GM12878 (cell line): Measurements from ENCODE around the gene MYOC. TPM values are rescaled to one million over a fixed set of nuclear protein-coding genes. Genes with fewer than 3 reads are reported as not detected.

Source experiments
- ATAC-seq: fragments of 200-7000 bp; cut with Tn5 transposase; 3 replicates; pipeline ENCODE4 v1.9.1; 2020; ENCODE audit warnings: mild to moderate bottlenecking, moderate library complexity
- BruUV-seq: library from RNA; stranded (reverse); fragments of 400-500 nt; replicated peaks from 2 replicates; lab custom pipeline; 2021; lab: Mats Ljungman, UMichigan
- CTCF ChIA-PET: fragments of 300-600 bp; sonication (Branson Sonifier 250); formaldehyde crosslinking; extraction: SDS; loops from one replicate; lab custom pipeline; 2021; ENCODE audit warnings: inconsistent platforms; lab: Yijun Ruan, JAX
- POLR2A ChIA-PET: fragments of 350-600 bp; formaldehyde crosslinking; extraction: SDS; loops from one replicate; lab custom pipeline; 2021; ENCODE audit warnings: inconsistent platforms; lab: Charles Lee
- RAD21 ChIA-PET: fragments of 300-600 bp; sonication (Branson Sonifier 250); formaldehyde crosslinking; loops from one replicate; lab custom pipeline; 2023; ENCODE audit warnings: antibody characterized with exemption; ENCODE audit not compliant: unreplicated experiment; lab: Charles Lee
- SMC1A ChIA-PET: fragments of 300-600 bp; sonication (Branson Sonifier 250); formaldehyde crosslinking; loops from one replicate; lab custom pipeline; 2023; ENCODE audit not compliant: unreplicated experiment, uncharacterized antibody; lab: Charles Lee
- DNase-seq: peaks from one replicate; pipeline ENCODE4 v3.0.0-alpha.2; 2011; ENCODE audit warnings: low read depth, low spot score
- FAIRE-seq: peaks from 3 replicates; lab custom pipeline; 2011; peaks lifted over from hg19 to GRCh38; lab: Jason Lieb, UNC
- H2AFZ ChIP-seq: 2 replicates; pipeline ENCODE4 v1.6.0; 2011; ENCODE audit warnings: low read depth, low read length, control low read depth; ENCODE audit not compliant: control insufficient read depth
- H3K27ac ChIP-seq: 2 replicates; pipeline ENCODE4 v1.5.1; 2011; ENCODE audit warnings: control low read depth; ENCODE audit not compliant: control insufficient read depth, insufficient read depth
- H3K27me3 ChIP-seq, 2 experiments: replicated peaks in 1 of 2; 2 replicates each; pipeline versions ENCODE4 v1.6.0 to v1.6.1; 2011; ENCODE audit warnings: low read length in 1 of 2; ENCODE audit not compliant: control insufficient read depth in 2 of 2, insufficient read depth in 2 of 2
- H3K36me3 ChIP-seq, 2 experiments: 2 replicates each; pipeline ENCODE4 v1.5.1; 2011; ENCODE audit warnings: low read length in 1 of 2; ENCODE audit not compliant: control insufficient read depth in 2 of 2, insufficient read depth in 2 of 2
- H3K4me1 ChIP-seq: 2 replicates; pipeline ENCODE4 v1.6.1; 2011; ENCODE audit warnings: mild to moderate bottlenecking, low read length, moderate library complexity, mixed read lengths; ENCODE audit not compliant: control insufficient read depth, insufficient read depth
- H3K4me2 ChIP-seq: 2 replicates; pipeline ENCODE4 v1.6.0; 2011; ENCODE audit warnings: control low read depth; ENCODE audit not compliant: control insufficient read depth, insufficient read depth
- H3K4me3 ChIP-seq: fragments of 200-600 bp; sonication (generic); 2 replicates; pipeline ENCODE4 v1.5.1; 2016
- H3K79me2 ChIP-seq: 2 replicates; pipeline ENCODE4 v1.6.0; 2011; ENCODE audit warnings: low read length; ENCODE audit not compliant: control insufficient read depth, insufficient read depth
- H3K9ac ChIP-seq: 2 replicates; pipeline ENCODE4 v1.8.0; 2011; ENCODE audit warnings: low read length, control low read depth, mixed read lengths; ENCODE audit not compliant: control insufficient read depth, insufficient read depth
- H3K9me3 ChIP-seq: replicated peaks from 3 replicates; pipeline ENCODE4 v1.5.1; 2011; ENCODE audit warnings: mild to moderate bottlenecking, low read length; ENCODE audit not compliant: control insufficient read depth, insufficient read depth
- H4K20me1 ChIP-seq: 2 replicates; pipeline ENCODE4 v1.6.0; 2011; ENCODE audit not compliant: control insufficient read depth, insufficient read depth
- ASH2L ChIP-seq: fragments of 300-600, 200-600 bp; sonication (generic); IDR thresholded peaks from 2 replicates; pipeline ENCODE4 v1.6.1; 2017; ENCODE audit warnings: low read depth, mild to moderate bottlenecking, borderline replicate concordance
- EP300 ChIP-seq, 2 experiments: fragments of 150-350 bp in 1 of 2; IDR thresholded peaks; 2 replicates each; pipeline ENCODE4 v1.6.1; 2011 to 2012; ENCODE audit warnings: low read depth in 2 of 2, low read length in 2 of 2, borderline replicate concordance in 1 of 2, improper control_type of control experiment in 1 of 2, inconsistent platforms in 1 of 2; ENCODE audit not compliant: control insufficient read depth in 1 of 2
- HDAC6 ChIP-seq: fragments of 200-600 bp; sonication (generic); IDR thresholded peaks from one replicate; pipeline ENCODE4 v1.8.0; 2017; ENCODE audit warnings: antibody characterized with exemption; ENCODE audit not compliant: unreplicated experiment
- JUNB ChIP-seq: IDR thresholded peaks from 2 replicates; pipeline ENCODE4 v1.6.1; 2016; ENCODE audit warnings: antibody characterized with exemption, mild to moderate bottlenecking
- JUND ChIP-seq: IDR thresholded peaks from 2 replicates; pipeline ENCODE4 v1.6.1; 2012; ENCODE audit warnings: low read depth, mild to moderate bottlenecking, low read length, improper control_type of control experiment, moderate library complexity
- KDM1A ChIP-seq: fragments of 200-600 bp; sonication (generic); IDR thresholded peaks from 2 replicates; pipeline ENCODE4 v1.6.1; 2016; ENCODE audit warnings: borderline replicate concordance
- MXI1 ChIP-seq: fragments of 150-350 bp; IDR thresholded peaks from 2 replicates; pipeline ENCODE4 v1.6.1; 2011; ENCODE audit warnings: low read depth, mild to moderate bottlenecking, inconsistent platforms, low read length, improper control_type of control experiment
- NFXL1 ChIP-seq: fragments of 450-650 bp; IDR thresholded peaks from 2 replicates; pipeline ENCODE4 v1.6.1; 2017; ENCODE audit warnings: antibody characterized with exemption, mild to moderate bottlenecking, borderline replicate concordance
- RB1 ChIP-seq: fragments of 450-650 bp; formaldehyde crosslinking; IDR thresholded peaks from 2 replicates; pipeline ENCODE4 v1.6.1; 2017; ENCODE audit warnings: mild to moderate bottlenecking, borderline replicate concordance
- SREBF1 ChIP-seq: IDR thresholded peaks from 2 replicates; pipeline ENCODE4 v1.6.1; 2012; ENCODE audit warnings: mild to moderate bottlenecking, low read length
- ZBED1 ChIP-seq: IDR thresholded peaks from 2 replicates; pipeline ENCODE4 v1.6.1; 2016; ENCODE audit warnings: borderline replicate concordance
- WGBS: methylation state at CpG from one replicate; pipeline ENCODE4 v1.1.6; 2016; ENCODE audit warnings: low lambda C conversion rate; ENCODE audit not compliant: insufficient replicate concordance, insufficient coverage; ENCODE audit errors: missing lambda C conversion rate; 5-methylcytosine and 5-hydroxymethylcytosine counted together
- in situ Hi-C: fragments of 300-500 bp; cut with MboI; formaldehyde crosslinking; loops from 9 replicates; pipeline ENCODE4 v1.14.3; 2018; ENCODE audit warnings: mixed read lengths
- intact Hi-C: fragments of 100-400 bp; cut with micrococcal nuclease; formaldehyde crosslinking; loops from one replicate; pipeline ENCODE4 v1.14.2; 2022; ENCODE audit not compliant: unreplicated experiment
- polyA plus RNA-seq, 11 experiments: library from polyadenylated mRNA; depleted of rRNA in 4 of 11; unstranded in 6 of 11; stranded (reverse) in 5 of 11; fragments of >200 nt; fragmentation: Nextera tagmentation in 4 of 11; fragmentation: Illumina TruSeq in 1 of 11; extraction: Ambion mirVana in 4 of 11; extraction: Trizol in 1 of 11; gene quantifications; 1 replicate in 1 of 11; 2 replicates in 10 of 11; pipeline versions ENCODE4 v1.2.1 to v1.2.3, GENCODE V29; 2011 to 2016; ENCODE audit warnings: inconsistent platforms in 2 of 11, missing spikeins in 2 of 11, low read depth in 1 of 11
- total RNA-seq, 4 experiments: library from RNA; depleted of rRNA in 3 of 4; stranded (reverse); fragments of >200 nt in 3 of 4; fragmentation: Illumina TruSeq in 1 of 4; extraction: Trizol in 1 of 4; gene quantifications; 2 replicates each; pipeline versions ENCODE4 v1.2.1 to v1.2.3, GENCODE V29; 2013 to 2021
- TF ChIP-seq, protein P1 (sequence below): IDR thresholded peaks from 2 replicates; pipeline ENCODE4 v1.6.1; 2011; ENCODE audit warnings: borderline replicate concordance, low read depth, mild to moderate bottlenecking, moderate library complexity, mixed read lengths, low read length; ENCODE audit not compliant: insufficient read depth; ENCODE audit errors: extremely low read length
- TF ChIP-seq, protein P2 (sequence below): fragments of 450-650 bp; IDR thresholded peaks from 2 replicates; pipeline ENCODE4 v1.6.1; 2017; ENCODE audit warnings: mild to moderate bottlenecking, low read depth, inconsistent platforms; ENCODE audit not compliant: poor library complexity, severe bottlenecking

The MYOC gene
- total and polyA plus RNA-seq, 10 of the 15 experiments (the other 5 are each of a cell fraction or from before 2014, with no cell fraction given), result not detected

DNA sequence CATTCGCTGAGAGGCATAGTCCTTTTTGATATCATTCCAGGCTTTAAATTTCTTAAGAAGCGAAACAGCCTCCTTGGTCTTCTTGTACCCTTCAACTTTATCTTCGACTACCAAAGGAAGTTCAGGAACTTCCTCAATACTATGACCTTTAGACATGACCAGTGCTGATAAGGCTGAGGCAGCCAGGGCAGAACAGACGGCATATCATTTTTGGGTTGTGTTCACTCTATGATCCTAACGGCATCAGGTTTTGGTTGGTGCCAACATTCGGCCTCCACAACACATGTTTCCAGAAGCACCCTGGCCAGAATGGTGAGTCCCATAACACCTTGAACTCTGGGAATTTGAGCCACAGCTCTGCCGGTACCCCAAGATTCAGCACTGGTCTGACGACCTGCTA, 31.4 kb upstream of the MYOC start:
- no peak overlapping the region for H3K4me3 ChIP-seq
- ChIA-PET RAD21 (no interaction called here), CTCF (no interaction called here), POLR2A (no interaction called here), SMC1A (interaction anchor here (0.7 kb wide), 1 partner anchor 54 kb away, joined by 3 read pairs; no protein-coding TSS in a partner anchor)
- DNase-seq, result no peak
- WGBS, result 59% methylated on average over 8 of the region's 8 CpGs
- in situ Hi-C loops (no loop called here), intact Hi-C loops (no loop called here)
- no peaks in the 10 kb centered on the region for H3K36me3 ChIP-seq
- H2AFZ ChIP-seq, result no peak overlapping the region
- no peak overlapping the region for H3K4me2 ChIP-seq
- no TSS peak for BruUV-seq
- H3K9ac ChIP-seq, result no peak overlapping the region
- no peak for FAIRE-seq
- no peak for ATAC-seq
- H3K27ac ChIP-seq, result no peak overlapping the region
- no peaks in the 10 kb centered on the region for H4K20me1 ChIP-seq
- H3K4me1 ChIP-seq, result no peaks in the 10 kb centered on the region
- no peaks in the 10 kb centered on the region for H3K9me3 ChIP-seq
- H3K79me2 ChIP-seq, result no peaks in the 10 kb centered on the region
- TF ChIP-seq KDM1A (no peak), ZBED1 (no peak), SREBF1 (no peak), JUNB (no peak), RB1 (no peak), HDAC6 (no peak), ASH2L (no peak)
- TF ChIP-seq, protein P1, sequence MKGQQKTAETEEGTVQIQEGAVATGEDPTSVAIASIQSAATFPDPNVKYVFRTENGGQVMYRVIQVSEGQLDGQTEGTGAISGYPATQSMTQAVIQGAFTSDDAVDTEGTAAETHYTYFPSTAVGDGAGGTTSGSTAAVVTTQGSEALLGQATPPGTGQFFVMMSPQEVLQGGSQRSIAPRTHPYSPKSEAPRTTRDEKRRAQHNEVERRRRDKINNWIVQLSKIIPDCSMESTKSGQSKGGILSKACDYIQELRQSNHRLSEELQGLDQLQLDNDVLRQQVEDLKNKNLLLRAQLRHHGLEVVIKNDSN, result no peak
- no peaks in the 10 kb centered on the region for H3K27me3 ChIP-seq

DNA sequence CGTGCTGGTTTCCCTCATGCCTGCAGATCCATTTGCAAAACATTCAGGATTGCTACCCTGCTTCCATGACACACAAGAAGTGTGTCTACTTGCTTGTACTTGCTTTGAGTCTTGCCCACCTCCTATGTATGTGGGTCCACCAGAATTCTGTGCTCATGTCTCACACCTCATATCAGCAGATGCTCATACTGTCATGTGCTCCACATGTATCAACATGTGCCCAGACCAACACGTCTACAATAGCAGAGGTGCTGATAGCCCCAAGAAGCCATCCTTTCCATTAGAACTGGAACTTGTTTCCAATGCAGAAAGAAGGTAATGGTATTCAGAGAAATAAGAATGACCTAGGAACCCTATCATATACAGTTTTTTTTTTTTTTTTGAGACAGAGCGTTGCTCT, 27.9 kb upstream of the MYOC start:
- no peak for FAIRE-seq
- no TSS peak for BruUV-seq
- TF ChIP-seq EP300 (IDR thresholded peaks at IDR 0.05; ENCODE audit: borderline replicate concordance in 1 of 2, control insufficient read depth in 1 of 2, low read depth in 2 of 2, low read length in 2 of 2) (no peak), MXI1 (no peak), NFXL1 (no peak), JUND (no peak)
- TF ChIP-seq, protein P2, sequence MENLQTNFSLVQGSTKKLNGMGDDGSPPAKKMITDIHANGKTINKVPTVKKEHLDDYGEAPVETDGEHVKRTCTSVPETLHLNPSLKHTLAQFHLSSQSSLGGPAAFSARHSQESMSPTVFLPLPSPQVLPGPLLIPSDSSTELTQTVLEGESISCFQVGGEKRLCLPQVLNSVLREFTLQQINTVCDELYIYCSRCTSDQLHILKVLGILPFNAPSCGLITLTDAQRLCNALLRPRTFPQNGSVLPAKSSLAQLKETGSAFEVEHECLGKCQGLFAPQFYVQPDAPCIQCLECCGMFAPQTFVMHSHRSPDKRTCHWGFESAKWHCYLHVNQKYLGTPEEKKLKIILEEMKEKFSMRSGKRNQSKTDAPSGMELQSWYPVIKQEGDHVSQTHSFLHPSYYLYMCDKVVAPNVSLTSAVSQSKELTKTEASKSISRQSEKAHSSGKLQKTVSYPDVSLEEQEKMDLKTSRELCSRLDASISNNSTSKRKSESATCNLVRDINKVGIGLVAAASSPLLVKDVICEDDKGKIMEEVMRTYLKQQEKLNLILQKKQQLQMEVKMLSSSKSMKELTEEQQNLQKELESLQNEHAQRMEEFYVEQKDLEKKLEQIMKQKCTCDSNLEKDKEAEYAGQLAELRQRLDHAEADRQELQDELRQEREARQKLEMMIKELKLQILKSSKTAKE, result no peak

More for the DNA sequence above, 27.9 kb upstream of the MYOC start:
- DNase-seq, result no peak
- Histone ChIP-seq H3K36me3 (no peaks in the 10 kb centered on the region), H3K9me3 (no peaks in the 10 kb centered on the region), H3K27ac (no peak overlapping the region), H3K9ac (no peak overlapping the region), H4K20me1 (no peaks in the 10 kb centered on the region), H3K79me2 (no peaks in the 10 kb centered on the region), H2AFZ (no peak overlapping the region), H3K4me2 (no peak overlapping the region), H3K4me3 (no peak overlapping the region), H3K27me3 (no peaks in the 10 kb centered on the region), H3K4me1 (no peaks in the 10 kb centered on the region)
- intact Hi-C loops, result no loop called here
- WGBS, result 62% methylated on average over 3 of the region's 3 CpGs
- RAD21 ChIA-PET, result no interaction called here
- ATAC-seq, result no peak
- SMC1A ChIA-PET, result no interaction called here
- in situ Hi-C loops, result no loop called here
- POLR2A ChIA-PET, result no interaction called here
- CTCF ChIA-PET, result no interaction called here
